GM13976 (cell line): ENCODE results near the gene RPS6KA6.
A peak's percentile ranks its signal among the peaks of the same experiment; 100 is the strongest.

Experiments
- DNase-seq: peaks from one replicate; pipeline ENCODE4 v3.0.0; 2012; ENCODE audit warnings: low spot score
- in situ Hi-C: fragments of 300-500 bp; cut with MboI; formaldehyde crosslinking; loops from one replicate; pipeline ENCODE4 v1.12.0; 2022; ENCODE audit warnings: low sequenced_read_pairs, mixed read lengths, inconsistent platforms; ENCODE audit not compliant: unreplicated experiment
- TF ChIP-seq, protein P1 (sequence below): IDR thresholded peaks from 2 replicates; pipeline ENCODE4 v1.5.1; 2012; ENCODE audit warnings: borderline replicate concordance, mild to moderate bottlenecking; ENCODE audit not compliant: insufficient read depth; ENCODE audit errors: extremely low read depth, missing control alignments, control extremely low read depth

The RPS6KA6 gene

DNA sequence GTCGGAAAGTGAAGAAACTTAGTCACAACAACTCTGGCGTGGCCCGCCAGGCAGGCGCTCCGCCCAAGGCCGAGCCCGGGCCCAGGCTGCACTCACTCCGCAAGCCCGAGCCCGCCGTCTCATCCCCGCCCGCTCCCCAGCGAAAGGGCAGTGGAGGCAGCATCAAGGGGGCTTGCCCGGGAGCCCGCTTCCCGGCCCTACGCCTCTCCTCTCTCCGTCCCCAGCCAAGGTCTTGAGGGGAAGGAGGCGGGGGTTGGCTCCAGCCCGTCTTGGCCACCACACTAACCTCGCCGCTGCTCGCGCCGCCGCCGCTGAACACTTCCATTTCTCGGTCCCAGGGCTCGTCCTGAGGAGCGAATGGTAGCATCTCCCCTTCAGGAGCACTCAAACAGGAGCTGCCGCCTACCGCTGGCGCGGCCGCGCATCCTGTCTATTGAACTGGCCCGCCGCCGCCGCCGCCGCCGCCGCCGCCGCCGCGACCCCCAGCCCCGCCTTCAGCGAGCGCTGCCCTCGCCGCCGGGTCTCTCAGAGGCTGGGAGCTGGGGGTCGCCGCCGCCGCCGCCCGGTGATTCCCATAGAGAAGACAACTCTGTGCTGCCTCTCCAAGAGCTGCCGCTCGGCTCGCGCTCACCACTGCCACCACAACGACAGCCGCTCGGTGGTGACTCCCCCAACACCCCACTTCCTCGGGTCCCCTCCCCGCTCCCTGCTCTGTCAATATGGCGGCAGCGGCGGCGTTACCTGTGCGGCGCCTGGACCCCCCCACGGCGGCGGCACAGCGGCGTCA is at the start of gene RPS6KA6:
RPS6KA6 (minus strand) TSS at position 667 of the 787 bp plus-strand sequence; CDS start at position 367, 300 bp downstream.
- peak; percentile 39 for DNase-seq
- TF ChIP-seq, protein P1, sequence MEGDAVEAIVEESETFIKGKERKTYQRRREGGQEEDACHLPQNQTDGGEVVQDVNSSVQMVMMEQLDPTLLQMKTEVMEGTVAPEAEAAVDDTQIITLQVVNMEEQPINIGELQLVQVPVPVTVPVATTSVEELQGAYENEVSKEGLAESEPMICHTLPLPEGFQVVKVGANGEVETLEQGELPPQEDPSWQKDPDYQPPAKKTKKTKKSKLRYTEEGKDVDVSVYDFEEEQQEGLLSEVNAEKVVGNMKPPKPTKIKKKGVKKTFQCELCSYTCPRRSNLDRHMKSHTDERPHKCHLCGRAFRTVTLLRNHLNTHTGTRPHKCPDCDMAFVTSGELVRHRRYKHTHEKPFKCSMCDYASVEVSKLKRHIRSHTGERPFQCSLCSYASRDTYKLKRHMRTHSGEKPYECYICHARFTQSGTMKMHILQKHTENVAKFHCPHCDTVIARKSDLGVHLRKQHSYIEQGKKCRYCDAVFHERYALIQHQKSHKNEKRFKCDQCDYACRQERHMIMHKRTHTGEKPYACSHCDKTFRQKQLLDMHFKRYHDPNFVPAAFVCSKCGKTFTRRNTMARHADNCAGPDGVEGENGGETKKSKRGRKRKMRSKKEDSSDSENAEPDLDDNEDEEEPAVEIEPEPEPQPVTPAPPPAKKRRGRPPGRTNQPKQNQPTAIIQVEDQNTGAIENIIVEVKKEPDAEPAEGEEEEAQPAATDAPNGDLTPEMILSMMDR, result no peak

DNA sequence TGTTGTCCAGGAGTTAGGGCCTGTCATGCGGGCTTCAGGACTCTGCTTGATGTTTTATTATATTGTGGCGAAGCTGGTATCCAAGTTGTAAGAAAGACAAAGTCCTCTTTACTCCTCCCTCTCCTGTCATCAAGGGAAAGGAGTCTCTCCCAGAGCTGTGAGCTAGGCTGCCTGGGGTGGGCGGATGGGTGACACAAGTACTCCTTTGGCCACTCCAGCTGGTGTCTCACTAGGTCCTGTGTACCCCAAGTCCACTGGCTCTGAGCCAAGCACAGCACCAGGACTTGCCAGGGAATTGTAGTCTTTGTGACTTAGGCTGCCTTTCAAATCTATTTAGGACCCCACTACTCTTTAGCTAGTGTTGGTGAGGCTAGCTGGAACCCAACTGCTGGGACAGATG is 36.7 kb upstream of the RPS6KA6 start:
- TF ChIP-seq, protein P1, result no peak
- DNase-seq, result no peak
- in situ Hi-C loops, result no loop called here

More for the DNA sequence above, at the start of gene RPS6KA6:
- in situ Hi-C loops, result no loop called here

DNA sequence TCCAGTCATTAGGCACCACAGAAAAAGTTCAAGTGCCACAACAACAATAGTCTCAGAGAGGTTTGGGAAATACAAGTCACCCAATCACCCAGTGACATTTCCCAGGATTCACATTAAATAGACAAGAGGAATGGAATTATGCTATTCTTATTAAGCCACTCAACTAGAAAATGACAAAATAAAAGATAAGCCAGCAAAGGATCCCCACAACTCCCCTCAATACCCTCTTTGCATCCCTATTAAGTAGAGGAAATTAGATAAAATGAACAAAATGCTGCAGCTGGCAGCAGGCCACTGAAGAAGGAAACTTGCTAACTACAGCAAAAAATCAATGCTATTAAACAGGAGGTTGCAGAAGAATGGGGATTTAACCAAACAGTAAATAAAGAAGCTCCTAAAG is 35.3 kb upstream of the RPS6KA6 start:
- DNase-seq, result no peak
- TF ChIP-seq, protein P1, result no peak
- in situ Hi-C loops, result no loop called here

DNA sequence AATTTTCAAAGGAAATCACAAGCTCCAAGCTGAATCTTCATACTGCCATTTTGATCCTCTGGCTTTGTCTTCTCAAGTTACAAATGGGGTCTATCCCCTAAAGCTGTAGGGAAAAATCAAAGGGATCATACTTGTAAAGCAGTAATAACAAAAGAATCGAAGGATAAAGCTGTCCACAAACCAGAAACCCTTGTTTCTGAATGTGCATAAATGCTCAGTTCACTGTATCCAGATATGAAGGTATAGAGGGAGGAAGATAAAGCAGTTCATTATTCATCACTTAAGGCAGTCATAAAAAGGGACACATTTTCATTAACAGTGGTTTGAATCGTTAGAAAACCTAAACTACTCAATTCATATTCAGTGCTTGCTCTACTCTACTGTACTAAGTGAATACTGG is 33.2 kb upstream of the RPS6KA6 start:
- TF ChIP-seq, protein P1, result no peak
- in situ Hi-C loops, result no loop called here
- DNase-seq, result no peak

DNA sequence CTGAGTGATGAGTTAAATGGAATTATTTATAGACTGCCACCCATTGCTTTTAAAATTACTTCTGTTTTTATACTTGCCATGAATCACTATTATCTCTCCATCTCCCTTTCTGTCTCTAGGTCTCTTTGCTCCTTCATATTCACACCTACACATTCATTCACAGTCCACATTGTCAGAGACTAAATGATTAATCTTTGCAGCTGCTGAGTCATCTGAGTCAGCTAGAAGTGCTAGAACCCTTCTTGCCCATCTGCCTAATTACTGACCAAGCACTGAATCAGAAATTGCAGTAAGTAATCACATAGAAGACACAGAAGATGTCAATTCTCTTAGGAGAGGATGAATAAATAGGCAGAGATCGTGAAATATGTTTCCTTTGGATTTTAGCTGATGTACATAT is 31.6 kb upstream of the RPS6KA6 start:
- in situ Hi-C loops, result no loop called here
- no peak for DNase-seq
- TF ChIP-seq, protein P1, result no peak

DNA sequence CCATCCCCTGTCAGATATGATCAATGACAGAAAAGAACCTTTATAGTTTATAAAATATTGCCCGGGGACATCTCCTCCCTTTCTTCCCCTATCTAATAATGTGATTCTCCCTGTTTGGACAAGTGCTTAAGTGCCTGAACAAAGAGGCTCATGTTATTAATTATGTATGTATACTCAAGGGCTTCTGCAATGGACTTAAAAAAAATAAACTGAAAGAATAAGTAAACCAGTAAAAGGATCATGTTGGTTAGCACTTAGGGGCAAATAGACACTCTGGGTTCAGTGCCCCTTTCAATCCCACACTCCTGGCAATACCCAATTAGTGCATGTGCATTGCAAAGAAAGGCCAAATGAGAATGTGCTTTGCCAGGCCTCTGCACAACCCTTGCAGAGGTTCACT is 30.7 kb upstream of the RPS6KA6 start:
- DNase-seq, result no peak
- in situ Hi-C loops, result no loop called here
- TF ChIP-seq, protein P1, result no peak
